SU-DHL-6 (cell line): ENCODE measurements around the gene URGCP.

ENCODE experiments used
- H2AFZ ChIP-seq: fragments of 200-600 bp; sonication (generic); 2 replicates; pipeline ENCODE4 v1.6.1; 2014; ENCODE audit warnings: low read depth, mild to moderate bottlenecking, moderate library complexity, mixed read lengths, antibody characterized with exemption, low read length; ENCODE audit not compliant: severe bottlenecking
- H3F3A ChIP-seq: fragments of 200-600 bp; shearing (Covaris generic); 2 replicates; pipeline ENCODE4 v1.6.0; 2016; ENCODE audit warnings: antibody characterized with exemption, mild to moderate bottlenecking; ENCODE audit not compliant: insufficient read depth
- H3K27ac ChIP-seq: fragments of 200-600 bp; sonication (generic); 2 replicates; pipeline ENCODE4 v1.5.1; 2016; ENCODE audit warnings: low read depth, mild to moderate bottlenecking, low read length, moderate library complexity, mixed read lengths
- H3K27me3 ChIP-seq: fragments of 200-600 bp; sonication (generic), shearing (Covaris generic); 2 replicates; pipeline ENCODE4 v1.6.0; 2014; ENCODE audit warnings: mild to moderate bottlenecking, low read length
- H3K36me3 ChIP-seq: fragments of 200-600 bp; sonication (generic); 2 replicates; pipeline ENCODE4 v1.6.1; 2014; ENCODE audit warnings: mild to moderate bottlenecking, low read length, mixed read lengths
- H3K4me2 ChIP-seq: fragments of 300-600, 200-600 bp; shearing (Covaris generic), sonication (generic); 2 replicates; pipeline ENCODE4 v1.6.0; 2014; ENCODE audit warnings: low read length, low read depth, mild to moderate bottlenecking; ENCODE audit not compliant: poor library complexity, severe bottlenecking
- H3K4me3 ChIP-seq: fragments of 200-600 bp; sonication (generic); 2 replicates; pipeline ENCODE4 v1.5.1; 2014; ENCODE audit warnings: antibody characterized with exemption, low read length, mild to moderate bottlenecking, mixed read lengths; ENCODE audit not compliant: insufficient read depth, poor library complexity, severe bottlenecking
- H3K79me2 ChIP-seq: fragments of 200-600 bp; sonication (generic); 2 replicates; pipeline ENCODE4 v1.6.1; 2014; ENCODE audit warnings: mild to moderate bottlenecking, low read length, moderate library complexity; ENCODE audit not compliant: insufficient read depth
- H3K9ac ChIP-seq: fragments of 200-600 bp; sonication (generic); 2 replicates; pipeline ENCODE4 v1.7.0; 2014; ENCODE audit warnings: mild to moderate bottlenecking, low read length
- H3K9me2 ChIP-seq: fragments of 200-600 bp; sonication (generic); replicated peaks from 2 replicates; pipeline ENCODE4 v1.6.1; 2014; ENCODE audit warnings: low read length; ENCODE audit not compliant: insufficient read depth
- H3K9me3 ChIP-seq: fragments of 200-600 bp; sonication (generic); 2 replicates; pipeline ENCODE4 v1.6.1; 2014; ENCODE audit warnings: low read length, mixed read lengths; ENCODE audit not compliant: insufficient read depth
- H4K20me1 ChIP-seq: fragments of 200-600 bp; sonication (generic); 2 replicates; pipeline ENCODE4 v1.6.1; 2014; ENCODE audit warnings: low read depth, mild to moderate bottlenecking, antibody characterized with exemption, low read length, moderate library complexity, mixed read lengths
- EZH2phosphoT487 ChIP-seq: fragments of 200-600 bp; sonication (generic), shearing (Covaris generic); conservative IDR thresholded peaks from 2 replicates; pipeline ENCODE4 v1.6.1; 2018; ENCODE audit warnings: mild to moderate bottlenecking, antibody characterized with exemption, low read length, moderate library complexity, mixed read lengths
- TF ChIP-seq, protein P1 (sequence below): fragments of 200-600 bp; sonication (generic); IDR thresholded peaks from one replicate; pipeline ENCODE4 v1.5.1; 2017; ENCODE audit warnings: antibody characterized with exemption, mild to moderate bottlenecking, low read length, moderate library complexity; ENCODE audit not compliant: insufficient read depth, poor library complexity, severe bottlenecking

URGCP gene

DNA sequence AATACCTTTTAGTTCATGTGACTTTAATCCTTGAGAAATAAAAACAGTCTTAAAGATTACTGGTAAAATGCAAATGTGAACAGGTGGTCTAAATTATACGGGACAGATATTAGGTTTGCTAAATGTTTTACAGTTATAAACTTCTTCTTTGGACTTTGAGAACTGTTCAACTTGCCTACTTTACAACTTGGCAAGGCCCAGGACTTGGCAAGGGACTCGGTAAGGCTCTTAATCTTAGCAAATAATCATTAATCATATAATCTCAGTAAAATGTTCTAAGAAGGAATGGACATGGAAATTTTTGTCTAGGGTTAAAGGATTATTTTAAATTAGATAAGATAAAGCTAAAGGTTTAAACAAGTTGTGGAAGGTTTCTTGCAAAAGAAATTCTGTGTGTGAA, 15.0 kb upstream of the URGCP start:
- Histone ChIP-seq H3K4me3 (no peak overlapping the region), H3F3A (no peaks in the 10 kb centered on the region; the same call in 1 of the 2 replicates), H4K20me1 (no peaks in the 10 kb centered on the region), H3K36me3 (no peaks in the 10 kb centered on the region), H3K27me3 (no peaks in the 10 kb centered on the region), H3K4me2 (no peak overlapping the region), H2AFZ (no peak overlapping the region), H3K9me3 (no peaks in the 10 kb centered on the region), H3K27ac (no peak overlapping the region), H3K9me2 (no peaks in the 10 kb centered on the region), H3K9ac (no peak overlapping the region), H3K79me2 (peaks cover 32% of the 10 kb centered on the region)
- TF ChIP-seq, protein P1, sequence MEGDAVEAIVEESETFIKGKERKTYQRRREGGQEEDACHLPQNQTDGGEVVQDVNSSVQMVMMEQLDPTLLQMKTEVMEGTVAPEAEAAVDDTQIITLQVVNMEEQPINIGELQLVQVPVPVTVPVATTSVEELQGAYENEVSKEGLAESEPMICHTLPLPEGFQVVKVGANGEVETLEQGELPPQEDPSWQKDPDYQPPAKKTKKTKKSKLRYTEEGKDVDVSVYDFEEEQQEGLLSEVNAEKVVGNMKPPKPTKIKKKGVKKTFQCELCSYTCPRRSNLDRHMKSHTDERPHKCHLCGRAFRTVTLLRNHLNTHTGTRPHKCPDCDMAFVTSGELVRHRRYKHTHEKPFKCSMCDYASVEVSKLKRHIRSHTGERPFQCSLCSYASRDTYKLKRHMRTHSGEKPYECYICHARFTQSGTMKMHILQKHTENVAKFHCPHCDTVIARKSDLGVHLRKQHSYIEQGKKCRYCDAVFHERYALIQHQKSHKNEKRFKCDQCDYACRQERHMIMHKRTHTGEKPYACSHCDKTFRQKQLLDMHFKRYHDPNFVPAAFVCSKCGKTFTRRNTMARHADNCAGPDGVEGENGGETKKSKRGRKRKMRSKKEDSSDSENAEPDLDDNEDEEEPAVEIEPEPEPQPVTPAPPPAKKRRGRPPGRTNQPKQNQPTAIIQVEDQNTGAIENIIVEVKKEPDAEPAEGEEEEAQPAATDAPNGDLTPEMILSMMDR = no peak
- TF ChIP-seq EZH2phosphoT487 = no peak

DNA sequence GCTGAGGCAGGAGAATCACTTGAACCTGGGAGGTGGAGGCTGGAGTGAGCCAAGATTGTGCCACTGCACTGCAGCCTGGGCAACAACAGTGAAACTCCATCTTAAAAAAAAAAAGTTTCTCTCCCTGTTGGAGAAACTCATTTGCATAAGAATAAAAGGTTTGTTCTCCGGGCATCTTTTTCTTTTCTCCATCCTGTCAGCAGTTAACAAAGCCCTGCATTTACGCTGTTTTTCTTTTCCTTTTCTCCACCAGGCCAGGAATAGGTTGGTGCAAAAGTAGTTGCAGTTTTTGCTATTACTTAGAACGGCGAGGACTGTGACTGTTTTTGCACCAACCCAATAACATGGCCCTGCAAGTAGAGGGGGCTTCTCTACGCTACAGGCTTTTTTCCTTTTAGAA, 9.5 kb upstream of the URGCP start:
- H2AFZ ChIP-seq = no peak overlapping the region
- no peak overlapping the region for H3K4me3 ChIP-seq
- H3K4me2 ChIP-seq = no peak overlapping the region
- H3K36me3 ChIP-seq = 0 out of 2 replicates have a peak, but pooled peaks cover 2% of the 10 kb centered on the region
- no peaks in the 10 kb centered on the region for H3K9me2 ChIP-seq
- no peaks in the 10 kb centered on the region; the same call in 1 of the 2 replicates for H3F3A ChIP-seq
- H3K9me3 ChIP-seq = no peaks in the 10 kb centered on the region
- H3K27ac ChIP-seq = no peak overlapping the region
- H3K9ac ChIP-seq = no peak overlapping the region
- H3K27me3 ChIP-seq = no peaks in the 10 kb centered on the region
- H4K20me1 ChIP-seq = no peaks in the 10 kb centered on the region
- TF ChIP-seq, protein P1 = no peak
- no peak for TF ChIP-seq EZH2phosphoT487
- H3K79me2 ChIP-seq = 0 out of 2 replicates have a peak, but pooled peaks cover 5% of the 10 kb centered on the region

DNA sequence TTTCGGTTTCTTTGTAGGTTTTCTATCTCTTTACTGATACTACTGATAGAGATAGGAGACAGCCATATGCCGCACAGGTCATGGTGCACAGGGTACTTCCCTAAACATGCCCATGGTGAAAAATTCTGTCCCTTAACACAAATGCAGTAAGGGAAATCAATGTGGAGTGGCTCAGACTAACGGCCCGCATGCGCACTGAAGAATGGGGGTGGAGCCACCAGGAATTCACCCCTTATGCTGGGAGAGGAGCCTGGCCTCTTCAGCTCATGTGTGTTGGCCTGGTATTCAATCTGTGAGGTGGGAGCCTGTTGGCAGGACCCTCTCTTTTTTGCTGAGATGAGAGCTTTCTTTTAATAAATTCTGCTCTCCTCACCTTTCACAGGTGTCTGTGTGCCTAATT, 8.4 kb upstream of the URGCP start:
- Histone ChIP-seq H3F3A (no peaks in the 10 kb centered on the region; the same call in 1 of the 2 replicates), H2AFZ (no peak overlapping the region), H3K79me2 (0 out of 2 replicates have a peak, but pooled peaks cover 3% of the 10 kb centered on the region), H3K4me2 (no peak overlapping the region), H3K4me3 (no peak overlapping the region), H3K36me3 (0 out of 2 replicates have a peak, but pooled peaks cover 2% of the 10 kb centered on the region), H3K27me3 (no peaks in the 10 kb centered on the region), H3K9ac (no peak overlapping the region), H3K9me3 (no peaks in the 10 kb centered on the region), H3K27ac (no peak overlapping the region), H4K20me1 (no peaks in the 10 kb centered on the region), H3K9me2 (no peaks in the 10 kb centered on the region)
- no peak for TF ChIP-seq EZH2phosphoT487
- TF ChIP-seq, protein P1 = no peak

DNA sequence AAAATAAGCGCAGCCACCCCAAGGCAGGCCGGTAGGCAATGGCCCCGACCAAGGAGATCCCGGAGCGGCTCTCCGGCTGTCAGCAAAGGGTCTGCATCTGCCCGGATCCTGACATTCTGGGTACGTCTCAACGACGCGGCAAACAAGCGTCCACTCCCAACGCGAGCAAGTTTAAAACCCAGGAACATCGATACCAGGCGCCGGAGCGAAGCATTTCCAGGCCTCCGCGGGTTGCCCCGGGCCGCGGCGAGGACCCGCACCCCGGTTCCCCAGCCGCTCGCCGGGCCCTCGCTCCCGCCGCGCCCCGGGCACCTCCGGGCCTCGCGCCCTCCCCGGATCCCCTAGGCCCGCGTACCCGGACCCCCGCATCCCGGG, 453 bp downstream of the URGCP start:
- Histone ChIP-seq H3K27ac (no peak overlapping the region), H3K9me3 (no peaks in the 10 kb centered on the region), H3K4me3 (peak overlapping the region; percentile 53), H3K9ac (peak overlapping the region; percentile 55), H2AFZ (peak overlapping the region; percentile 37), H3K4me2 (peak overlapping the region; percentile 61), H3K27me3 (no peaks in the 10 kb centered on the region), H3K9me2 (no peaks in the 10 kb centered on the region), H3F3A (peaks cover 17% of the 10 kb centered on the region), H3K36me3 (no peaks in the 10 kb centered on the region), H4K20me1 (no peaks in the 10 kb centered on the region), H3K79me2 (peaks cover 4% of the 10 kb centered on the region; the same call in 1 of the 2 replicates)
- TF ChIP-seq, protein P1 = no peak
- no peak for TF ChIP-seq EZH2phosphoT487
